H1 (cell line): ENCODE results near the gene LPP. TPM values are rescaled to one million over a fixed set of nuclear protein-coding genes. Genes with fewer than 3 reads are reported as not detected.

Source experiments
- CTCF ChIA-PET: fragments of 300-600 bp; sonication (Branson Sonifier 250); formaldehyde crosslinking; loops from one replicate; lab custom pipeline; 2021; ENCODE audit not compliant: partially characterized antibody; lab: Charles Lee
- POLR2A ChIA-PET: fragments of 300-600 bp; sonication (Branson Sonifier 250); formaldehyde crosslinking; loops from one replicate; lab custom pipeline; 2021; ENCODE audit warnings: inconsistent platforms; ENCODE audit not compliant: partially characterized antibody; lab: Charles Lee
- DNase-seq, 2 experiments: peaks; one replicate each; pipeline versions ENCODE4 v3.0.0 to v3.0.0-alpha.2; 2010 to 2022; ENCODE audit warnings: low spot score in 2 of 2, low read depth in 1 of 2, mixed read lengths in 1 of 2
- FAIRE-seq: peaks from 2 replicates; lab custom pipeline; 2011; peaks lifted over from hg19 to GRCh38; lab: Jason Lieb, UNC
- H2AFZ ChIP-seq: 2 replicates; pipeline ENCODE4 v1.8.1; 2012; ENCODE audit warnings: low read length, inconsistent platforms
- H2AK5ac ChIP-seq: 2 replicates; pipeline ENCODE4 v1.6.1; 2013; ENCODE audit warnings: low read depth, low read length
- H2BK120ac ChIP-seq: replicated peaks from 2 replicates; pipeline ENCODE3; 2013; ENCODE audit warnings: low read depth, low read length, inconsistent platforms
- H2BK12ac ChIP-seq: 2 replicates; pipeline ENCODE4 v1.6.1; 2013; ENCODE audit warnings: low read depth, low read length
- H2BK15ac ChIP-seq: 2 replicates; pipeline ENCODE4 v1.6.1; 2013; ENCODE audit warnings: low read length
- H2BK20ac ChIP-seq: 2 replicates; pipeline ENCODE4 v1.6.1; 2013; ENCODE audit warnings: low read length
- H2BK5ac ChIP-seq: 2 replicates; pipeline ENCODE4 v1.6.1; 2013; ENCODE audit warnings: low read depth, low read length
- H3K14ac ChIP-seq: 2 replicates; pipeline ENCODE4 v1.6.1; 2013; ENCODE audit warnings: inconsistent platforms; ENCODE audit not compliant: insufficient read length
- H3K18ac ChIP-seq: 2 replicates; pipeline ENCODE4 v1.6.1; 2013; ENCODE audit warnings: low read length; ENCODE audit errors: extremely low read depth
- H3K23ac ChIP-seq: 2 replicates; pipeline ENCODE4 v1.6.1; 2013; ENCODE audit warnings: inconsistent platforms; ENCODE audit not compliant: insufficient read length
- H3K23me2 ChIP-seq: 2 replicates; pipeline ENCODE4 v1.6.1; 2013; ENCODE audit warnings: low read depth, low read length
- H3K27ac ChIP-seq: 2 replicates; pipeline ENCODE4 v1.6.1; 2011; ENCODE audit warnings: low read depth, low read length, inconsistent platforms
- H3K27me3 ChIP-seq, 4 experiments: replicated peaks in 1 of 4; 1 replicate in 1 of 4; 2 replicates in 3 of 4; pipeline versions ENCODE4 v1.6.1 to v1.8.1; 2011 to 2013; ENCODE audit warnings: low read length in 3 of 4, mild to moderate bottlenecking in 3 of 4, inconsistent platforms in 2 of 4, mixed read lengths in 2 of 4, moderate library complexity in 1 of 4; ENCODE audit not compliant: control insufficient read depth in 3 of 4, insufficient read depth in 3 of 4; ENCODE audit errors: extremely low read depth in 1 of 4
- H3K36me3 ChIP-seq, 4 experiments: 2 replicates each; pipeline versions ENCODE4 v1.6.1 to v1.8.1; 2011 to 2013; ENCODE audit warnings: mild to moderate bottlenecking in 4 of 4, low read length in 3 of 4, moderate library complexity in 2 of 4, control low read depth in 1 of 4, inconsistent platforms in 1 of 4; ENCODE audit not compliant: insufficient read depth in 4 of 4, control insufficient read depth in 2 of 4
- H3K4ac ChIP-seq: replicated peaks from 2 replicates; pipeline ENCODE3; 2013; ENCODE audit warnings: low read length, low read depth, mixed read lengths, inconsistent platforms; ENCODE audit not compliant: insufficient read length
- H3K4me1 ChIP-seq, 4 experiments: replicated peaks in 1 of 4; 1 replicate in 1 of 4; 2 replicates in 3 of 4; pipeline versions ENCODE4 v1.6.1 to v1.8.1; 2011 to 2013; ENCODE audit warnings: low read length in 3 of 4, inconsistent platforms in 2 of 4, mixed read lengths in 1 of 4; ENCODE audit not compliant: insufficient read depth in 4 of 4, control insufficient read depth in 3 of 4
- H3K4me2 ChIP-seq, 2 experiments: 2 replicates each; pipeline versions ENCODE4 v1.6.1 to v1.8.1; 2011 to 2013; ENCODE audit warnings: low read depth in 2 of 2, low read length in 2 of 2, control low read depth in 1 of 2, inconsistent platforms in 1 of 2, mild to moderate bottlenecking in 1 of 2; ENCODE audit not compliant: insufficient read depth in 1 of 2
- H3K4me3 ChIP-seq, 4 experiments: fragments of 200-600, 300-600 bp in 1 of 4; sonication (generic), shearing (Covaris generic), sonication (Bioruptor Twin) in 1 of 4; 2 replicates each; pipeline versions ENCODE4 v1.5.1 to v1.8.1; 2011 to 2016; ENCODE audit warnings: low read length in 4 of 4, low read depth in 3 of 4, control low read depth in 2 of 4, inconsistent platforms in 2 of 4, mild to moderate bottlenecking in 2 of 4, mixed read lengths in 1 of 4, moderate library complexity in 1 of 4; ENCODE audit not compliant: insufficient read depth in 2 of 4; ENCODE audit errors: extremely low read depth in 1 of 4
- H3K56ac ChIP-seq: replicated peaks from 2 replicates; pipeline ENCODE3; 2013; ENCODE audit warnings: low read depth, mild to moderate bottlenecking, mixed read lengths, low read length, inconsistent platforms; ENCODE audit not compliant: insufficient read length
- H3K79me1 ChIP-seq: 2 replicates; pipeline ENCODE4 v1.6.1; 2013; ENCODE audit warnings: low read depth, low read length, control low read depth
- H3K79me2 ChIP-seq, 2 experiments: 2 replicates each; pipeline versions ENCODE4 v1.6.1 to v1.8.1; 2012 to 2013; ENCODE audit warnings: low read length in 2 of 2, mild to moderate bottlenecking in 2 of 2, inconsistent platforms in 1 of 2; ENCODE audit not compliant: insufficient read depth in 2 of 2, control insufficient read depth in 1 of 2
- H3K9ac ChIP-seq, 4 experiments: replicated peaks in 1 of 4; 1 replicate in 1 of 4; 2 replicates in 3 of 4; pipeline versions ENCODE4 v1.6.1 to v1.8.1; 2011 to 2013; ENCODE audit warnings: low read depth in 3 of 4, low read length in 3 of 4, control low read depth in 2 of 4, mild to moderate bottlenecking in 2 of 4, moderate library complexity in 2 of 4, inconsistent platforms in 1 of 4; ENCODE audit errors: extremely low read depth in 1 of 4
- H3K9me3 ChIP-seq, 2 experiments: 2 replicates each; pipeline versions ENCODE4 v1.6.1 to v1.8.1; 2012 to 2013; ENCODE audit warnings: mild to moderate bottlenecking in 2 of 2, moderate library complexity in 2 of 2, control low read depth in 1 of 2, inconsistent platforms in 1 of 2, low read depth in 1 of 2, low read length in 1 of 2, mixed read lengths in 1 of 2; ENCODE audit not compliant: insufficient read depth in 2 of 2
- H4K20me1 ChIP-seq, 2 experiments: replicated peaks in 1 of 2; 2 replicates each; pipeline versions ENCODE3 to v1.8.1; 2011 to 2013; ENCODE audit warnings: inconsistent platforms in 2 of 2, low read length in 2 of 2, mild to moderate bottlenecking in 1 of 2; ENCODE audit not compliant: insufficient read depth in 2 of 2, control insufficient read depth in 1 of 2
- H4K5ac ChIP-seq: 2 replicates; pipeline ENCODE4 v1.6.1; 2013; ENCODE audit warnings: low read length, low read depth, mixed read lengths, inconsistent platforms; ENCODE audit not compliant: insufficient read length
- H4K8ac ChIP-seq: 2 replicates; pipeline ENCODE4 v1.8.0; 2013; ENCODE audit warnings: mild to moderate bottlenecking, moderate library complexity, low read length, inconsistent platforms; ENCODE audit not compliant: insufficient read depth; ENCODE audit errors: extremely low read depth
- H4K91ac ChIP-seq: replicated peaks from 2 replicates; pipeline ENCODE3; 2013; ENCODE audit warnings: low read length, mixed read lengths, inconsistent platforms; ENCODE audit not compliant: insufficient read length
- BRCA1 ChIP-seq: IDR thresholded peaks from 2 replicates; pipeline ENCODE4 v1.6.1; 2012; ENCODE audit warnings: low read depth, low read length, improper control_type of control experiment
- CEBPB ChIP-seq: IDR thresholded peaks from 2 replicates; pipeline ENCODE4 v1.6.1; 2012; ENCODE audit warnings: low read depth, low read length
- CREB1 ChIP-seq: IDR thresholded peaks from 2 replicates; pipeline ENCODE4 v1.6.1; 2012; ENCODE audit warnings: inconsistent platforms
- E2F6 ChIP-seq: IDR thresholded peaks from 2 replicates; pipeline ENCODE4 v1.6.1; 2012; ENCODE audit warnings: inconsistent platforms
- GABPA ChIP-seq: IDR thresholded peaks from 2 replicates; pipeline ENCODE4 v1.6.1; 2011; ENCODE audit warnings: mild to moderate bottlenecking, low read length, moderate library complexity, borderline replicate concordance; ENCODE audit not compliant: insufficient read depth
- JUN ChIP-seq: IDR thresholded peaks from 2 replicates; pipeline ENCODE4 v1.6.1; 2011; ENCODE audit warnings: low read depth, mild to moderate bottlenecking, improper control_type of control experiment, low read length
- KDM5A ChIP-seq: fragments of 200-600 bp; IDR thresholded peaks from 2 replicates; pipeline ENCODE4 v1.7.1; 2012; ENCODE audit warnings: mild to moderate bottlenecking, low read length, inconsistent platforms, mixed read lengths
- NRF1 ChIP-seq: IDR thresholded peaks from 2 replicates; pipeline ENCODE4 v1.6.1; 2011; ENCODE audit warnings: mild to moderate bottlenecking, low read depth, low read length, improper control_type of control experiment
- POLR2AphosphoS5 ChIP-seq: IDR thresholded peaks from 2 replicates; pipeline ENCODE4 v1.6.1; 2011; ENCODE audit warnings: low read depth, low read length
- SIX5 ChIP-seq: IDR thresholded peaks from 2 replicates; pipeline ENCODE4 v1.6.1; 2011; ENCODE audit warnings: mild to moderate bottlenecking, low read depth, low read length
- SP1 ChIP-seq: IDR thresholded peaks from 2 replicates; pipeline ENCODE4 v1.6.1; 2011; ENCODE audit warnings: low read depth, low read length
- SP4 ChIP-seq: IDR thresholded peaks from 2 replicates; pipeline ENCODE4 v1.6.1; 2012; ENCODE audit warnings: low read length, inconsistent platforms
- USF2 ChIP-seq: IDR thresholded peaks from 2 replicates; pipeline ENCODE4 v1.6.1; 2011; ENCODE audit warnings: low read length, improper control_type of control experiment
- YY1 ChIP-seq: IDR thresholded peaks from 2 replicates; pipeline ENCODE4 v1.6.1; 2011; ENCODE audit warnings: low read depth, mild to moderate bottlenecking, low read length
- ZNF274 ChIP-seq: IDR thresholded peaks from 2 replicates; pipeline ENCODE4 v1.7.0; 2012; ENCODE audit warnings: low read length, borderline replicate concordance; ENCODE audit errors: extremely low read depth
- WGBS, 2 experiments: shearing (Covaris generic) in 1 of 2; methylation state at CpG; one replicate each; pipeline versions ENCODE4 v1.1.6 to v1.1.7; 2013 to 2015; ENCODE audit warnings: low lambda C conversion rate in 2 of 2, mixed read lengths in 2 of 2, inconsistent platforms in 1 of 2, low coverage in 1 of 2, missing lambda C conversion rate in 1 of 2; ENCODE audit not compliant: insufficient replicate concordance in 2 of 2, insufficient coverage in 1 of 2, insufficient read length in 1 of 2; ENCODE audit errors: extremely low coverage in 1 of 2, missing lambda C conversion rate in 1 of 2; 5-methylcytosine and 5-hydroxymethylcytosine counted together
- polyA plus RNA-seq, 7 experiments: library from polyadenylated mRNA; depleted of rRNA in 3 of 7; stranded (reverse) in 5 of 7; unstranded in 2 of 7; fragments of >200 nt in 5 of 7; fragments of 200-250 nt in 2 of 7; gene quantifications; 1 replicate in 5 of 7; 2 replicates in 1 of 7; 4 replicates in 1 of 7; pipeline versions ENCODE4 v1.2.1 to v1.2.3, GENCODE V29; 2011 to 2013; ENCODE audit warnings: missing spikeins in 2 of 7, mixed read lengths in 2 of 7
- total RNA-seq: library from RNA; stranded (reverse); fragmentation: NEBNext Ultra II Directional; extraction: Animal tissue kit (Norgen Biotek cat#: 25700); gene quantifications from 2 replicates; pipeline ENCODE4 v1.2.1, GENCODE V29; 2021

Gene LPP
- total and polyA plus RNA-seq, 2 of the 8 experiments (the other 6 are each of a cell fraction or from before 2014, with no cell fraction given) = 10.0 to 53.3 TPM

GRCh38 chr3:188827103-188827502, 673.1 kb downstream of the LPP start:
- no peaks in the 10 kb centered on the region for H4K20me1 ChIP-seq
- H3K18ac ChIP-seq = no peak overlapping the region
- no peak for FAIRE-seq

More at GRCh38 chr3:188827103-188827502, 673.1 kb downstream of the LPP start:
- no peak overlapping the region for H4K5ac ChIP-seq
- H2BK20ac ChIP-seq = no peak overlapping the region
- no peak for DNase-seq
- no peak overlapping the region for H2BK120ac ChIP-seq
- ChIA-PET POLR2A (no interaction called here), CTCF (interaction anchor here (0.6 to 6.6 kb wide), 2 partner anchors 128 to 178 kb away, joined by 3 to 65 read pairs; no protein-coding TSS in a partner anchor)
- no peak overlapping the region for H3K23ac ChIP-seq
- H3K56ac ChIP-seq = no peak overlapping the region
- no peaks in the 10 kb centered on the region for H3K36me3 ChIP-seq
- 75% methylated on average over 1 of the region's 1 CpG; no CpG with 5 or more reads in 1 of the 2 experiments for WGBS, 2 experiments
- no peak overlapping the region for H3K4ac ChIP-seq
- no peak overlapping the region for H2BK5ac ChIP-seq
- no peak overlapping the region for H3K9ac ChIP-seq
- no peaks in the 10 kb centered on the region for H3K4me1 ChIP-seq
- no peak overlapping the region for H2BK12ac ChIP-seq
- no peak overlapping the region for H3K14ac ChIP-seq
- H3K79me2 ChIP-seq = no peaks in the 10 kb centered on the region
- TF ChIP-seq NRF1 (no peak), E2F6 (no peak), POLR2AphosphoS5 (no peak), GABPA (no peak), SP1 (no peak), CREB1 (no peak), ZNF274 (no peak), YY1 (no peak), SIX5 (no peak), CEBPB (no peak), KDM5A (no peak), JUN (no peak), BRCA1 (no peak), USF2 (no peak), SP4 (no peak)
- no peak overlapping the region for H3K4me3 ChIP-seq
- H3K23me2 ChIP-seq = no peaks in the 10 kb centered on the region
- H3K9me3 ChIP-seq = no peaks in the 10 kb centered on the region
- H3K4me2 ChIP-seq = no peak overlapping the region
- H3K27ac ChIP-seq = no peak overlapping the region
- no peaks in the 10 kb centered on the region for H3K27me3 ChIP-seq
- no peak overlapping the region for H2AFZ ChIP-seq
- no peak overlapping the region for H4K91ac ChIP-seq
- H3K79me1 ChIP-seq = no peaks in the 10 kb centered on the region
- no peak overlapping the region for H4K8ac ChIP-seq
- H2AK5ac ChIP-seq = no peak overlapping the region
- no peak overlapping the region for H2BK15ac ChIP-seq
